MCF 10A (cell line): ENCODE measurements around the gene SCN9A. TPM values are rescaled to one million over a fixed set of nuclear protein-coding genes. Genes with fewer than 3 reads are reported as not detected.

Experiments used
- BruUV-seq: library from RNA; stranded (reverse); fragments of 400-500 nt; replicated peaks from 2 replicates; lab custom pipeline; 2021; lab: Mats Ljungman, UMichigan
- CTCF ChIA-PET: fragments of 300-600 bp; sonication (Branson Sonifier 250); formaldehyde crosslinking; extraction: SDS; loops from one replicate; lab custom pipeline; 2021; ENCODE audit warnings: antibody characterized with exemption, inconsistent platforms; lab: Yijun Ruan, JAX
- POLR2A ChIA-PET: fragments of 300-600, 350-650 bp; sonication (Branson Sonifier 250); formaldehyde crosslinking; extraction: SDS; loops from one replicate; lab custom pipeline; 2020; ENCODE audit warnings: antibody characterized with exemption, inconsistent platforms; lab: Yijun Ruan, JAX
- DNase-seq: peaks from one replicate; pipeline ENCODE4 v3.0.0-alpha.2; 2018; ENCODE audit not compliant: unreplicated experiment
- H3K27ac Mint-ChIP-seq: one replicate; pipeline ENCODE4 v1.8.0; 2022; ENCODE audit warnings: mild to moderate bottlenecking, low read depth, mixed read lengths; ENCODE audit not compliant: unreplicated experiment
- H3K27me3 Mint-ChIP-seq: one replicate; pipeline ENCODE4 v1.8.0; 2022; ENCODE audit warnings: mixed read lengths; ENCODE audit not compliant: insufficient read depth, unreplicated experiment
- H3K36me3 Mint-ChIP-seq: one replicate; pipeline ENCODE4 v1.8.0; 2022; ENCODE audit warnings: mild to moderate bottlenecking, moderate library complexity, mixed read lengths; ENCODE audit not compliant: insufficient read depth, unreplicated experiment
- H3K4me1 Mint-ChIP-seq: one replicate; pipeline ENCODE4 v1.8.0; 2022; ENCODE audit warnings: mixed read lengths; ENCODE audit not compliant: insufficient read depth, unreplicated experiment
- H3K4me3 Mint-ChIP-seq: one replicate; pipeline ENCODE4 v1.8.0; 2022; ENCODE audit warnings: mild to moderate bottlenecking, moderate library complexity, mixed read lengths; ENCODE audit not compliant: unreplicated experiment
- H3K9me3 Mint-ChIP-seq: one replicate; pipeline ENCODE4 v1.8.0; 2022; ENCODE audit warnings: mixed read lengths; ENCODE audit not compliant: unreplicated experiment
- intact Hi-C: fragments of 100-400 bp; cut with micrococcal nuclease; formaldehyde crosslinking; loops from 2 replicates; pipeline ENCODE4 v1.14.1; 2022
- total RNA-seq: library from RNA; stranded (reverse); gene quantifications from 2 replicates; pipeline ENCODE4 v1.2.3, GENCODE V29; 2022
- TF ChIP-seq, protein P1 (sequence below): fragments of 200-600 bp; IDR thresholded peaks from one replicate; pipeline ENCODE4 v1.8.0; 2022; ENCODE audit warnings: antibody characterized with exemption, mild to moderate bottlenecking; ENCODE audit not compliant: unreplicated experiment

Gene SCN9A
- total RNA-seq, 1 experiment from 2014 or later = 1.3 TPM

DNA sequence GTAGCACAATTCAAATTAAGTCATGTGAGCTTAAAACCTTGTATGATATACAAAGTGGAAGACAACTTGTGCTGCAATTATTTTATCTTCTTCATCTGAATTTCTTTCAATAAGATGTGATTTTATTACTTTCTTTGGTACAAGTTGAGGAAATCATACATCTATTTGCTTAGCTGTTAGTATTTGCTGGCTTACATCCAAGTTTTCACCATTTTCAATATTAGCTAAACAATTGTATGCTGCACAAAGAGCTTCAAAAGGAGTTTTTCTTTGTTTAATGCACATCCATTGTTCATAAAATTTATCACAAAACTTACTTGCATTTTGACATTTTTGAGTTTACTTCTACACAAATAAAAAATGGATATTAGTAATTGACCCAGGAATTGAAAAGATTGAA is 40.9 kb downstream of the SCN9A start:
- H3K27me3 Mint-ChIP-seq = peaks cover 18% of the 10 kb centered on the region

DNA sequence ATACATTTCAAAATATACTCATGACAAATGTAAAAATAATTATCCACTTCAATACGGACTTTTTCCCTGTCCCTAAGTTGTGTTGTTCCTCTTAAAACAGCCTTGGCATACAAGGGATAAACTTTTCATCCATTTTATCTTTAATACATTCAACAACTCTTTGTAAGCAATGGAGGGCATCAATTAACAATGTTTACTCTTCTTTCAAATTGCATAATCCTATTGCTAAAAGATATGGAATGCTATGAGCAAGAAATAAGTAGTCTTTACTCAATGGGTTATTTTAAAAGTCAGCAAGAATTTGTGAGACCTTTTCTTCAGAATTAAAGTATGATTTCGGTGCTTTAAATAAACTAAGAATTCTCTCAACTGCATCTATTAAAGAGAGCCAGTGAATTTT is 41.9 kb downstream of the SCN9A start:
- CTCF ChIA-PET = no interaction called here

More for the DNA sequence above, 40.9 kb downstream of the SCN9A start:
- Mint-ChIP-seq H3K4me3 (no peak overlapping the region), H3K9me3 (peaks cover 7% of the 10 kb centered on the region), H3K27ac (no peak overlapping the region), H3K36me3 (no peaks in the 10 kb centered on the region), H3K4me1 (peaks cover 7% of the 10 kb centered on the region)
- POLR2A ChIA-PET = interaction anchor here (0.7 kb wide), 1 partner anchor 9 kb away, joined by 3 read pairs; no protein-coding TSS in a partner anchor
- DNase-seq = no peak
- CTCF ChIA-PET = no interaction called here
- no TSS peak for BruUV-seq
- intact Hi-C loops = no loop called here
- TF ChIP-seq, protein P1, sequence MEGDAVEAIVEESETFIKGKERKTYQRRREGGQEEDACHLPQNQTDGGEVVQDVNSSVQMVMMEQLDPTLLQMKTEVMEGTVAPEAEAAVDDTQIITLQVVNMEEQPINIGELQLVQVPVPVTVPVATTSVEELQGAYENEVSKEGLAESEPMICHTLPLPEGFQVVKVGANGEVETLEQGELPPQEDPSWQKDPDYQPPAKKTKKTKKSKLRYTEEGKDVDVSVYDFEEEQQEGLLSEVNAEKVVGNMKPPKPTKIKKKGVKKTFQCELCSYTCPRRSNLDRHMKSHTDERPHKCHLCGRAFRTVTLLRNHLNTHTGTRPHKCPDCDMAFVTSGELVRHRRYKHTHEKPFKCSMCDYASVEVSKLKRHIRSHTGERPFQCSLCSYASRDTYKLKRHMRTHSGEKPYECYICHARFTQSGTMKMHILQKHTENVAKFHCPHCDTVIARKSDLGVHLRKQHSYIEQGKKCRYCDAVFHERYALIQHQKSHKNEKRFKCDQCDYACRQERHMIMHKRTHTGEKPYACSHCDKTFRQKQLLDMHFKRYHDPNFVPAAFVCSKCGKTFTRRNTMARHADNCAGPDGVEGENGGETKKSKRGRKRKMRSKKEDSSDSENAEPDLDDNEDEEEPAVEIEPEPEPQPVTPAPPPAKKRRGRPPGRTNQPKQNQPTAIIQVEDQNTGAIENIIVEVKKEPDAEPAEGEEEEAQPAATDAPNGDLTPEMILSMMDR = no peak

DNA sequence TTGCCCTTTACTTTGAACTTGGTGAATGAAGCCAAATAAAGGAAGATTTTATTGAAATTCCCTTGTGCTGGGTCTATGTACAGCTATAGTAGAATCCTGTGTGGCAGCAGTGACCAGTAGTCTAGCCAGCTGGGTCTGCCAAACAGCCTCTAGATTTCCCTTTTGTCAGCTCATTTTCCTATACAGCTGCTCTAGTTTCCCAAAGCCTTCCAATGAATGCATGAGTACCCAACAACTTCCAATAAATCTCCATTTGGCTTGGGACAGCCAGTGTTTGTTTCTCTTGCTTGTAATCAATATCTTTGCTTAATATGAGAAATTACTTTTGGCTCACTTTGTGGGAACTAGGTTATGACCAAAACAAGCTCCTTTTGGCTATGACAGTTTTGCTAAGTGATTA is 43.6 kb downstream of the SCN9A start:
- ChIA-PET POLR2A (no interaction called here), CTCF (interaction anchor here (0.8 to 1.0 kb wide), 2 partner anchors 42 to 150 kb away, joined by 3 to 4 read pairs; no protein-coding TSS in a partner anchor)
- TF ChIP-seq, protein P1 = no peak
- no TSS peak for BruUV-seq
- no peak overlapping the region for H3K4me3 Mint-ChIP-seq
- intact Hi-C loops = no loop called here
- H3K9me3 Mint-ChIP-seq = peaks cover 7% of the 10 kb centered on the region
- no peak for DNase-seq
- peak overlapping the region; percentile 57 for H3K27ac Mint-ChIP-seq
- H3K4me1 Mint-ChIP-seq = peaks cover 7% of the 10 kb centered on the region
- H3K27me3 Mint-ChIP-seq = peaks cover 14% of the 10 kb centered on the region
- H3K36me3 Mint-ChIP-seq = no peaks in the 10 kb centered on the region

More for the DNA sequence above, 41.9 kb downstream of the SCN9A start:
- intact Hi-C loops = no loop called here
- H3K36me3 Mint-ChIP-seq = no peaks in the 10 kb centered on the region
- H3K27ac Mint-ChIP-seq = no peak overlapping the region
- H3K4me1 Mint-ChIP-seq = peaks cover 7% of the 10 kb centered on the region
- no peak overlapping the region for H3K4me3 Mint-ChIP-seq
- no peak for DNase-seq
- BruUV-seq = no TSS peak
- H3K27me3 Mint-ChIP-seq = peaks cover 17% of the 10 kb centered on the region
- peaks cover 7% of the 10 kb centered on the region for H3K9me3 Mint-ChIP-seq
- TF ChIP-seq, protein P1 = no peak
- POLR2A ChIA-PET = no interaction called here

DNA sequence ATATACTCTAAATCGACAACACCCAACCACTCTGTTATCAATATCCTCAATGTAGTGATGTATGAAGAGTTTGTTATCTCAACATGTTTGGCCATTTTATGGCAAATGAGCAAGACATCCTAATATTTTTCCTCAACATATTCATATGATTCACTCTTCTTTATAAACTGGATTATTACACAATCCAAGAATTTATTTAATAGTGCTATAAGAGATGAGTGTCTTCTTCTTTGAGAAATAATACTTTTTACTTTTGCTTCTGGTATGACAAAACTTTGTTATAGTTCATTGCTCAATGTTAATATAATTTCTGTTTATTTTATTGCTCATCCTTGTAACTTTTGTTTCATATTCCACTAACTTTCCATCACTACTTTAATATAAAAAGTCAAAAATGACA is 44.3 kb downstream of the SCN9A start:
- no peak overlapping the region for H3K4me3 Mint-ChIP-seq
- peaks cover 7% of the 10 kb centered on the region for H3K4me1 Mint-ChIP-seq

More for the DNA sequence above, 44.3 kb downstream of the SCN9A start:
- Mint-ChIP-seq H3K9me3 (peaks cover under 1% of the 10 kb centered on the region), H3K36me3 (no peaks in the 10 kb centered on the region), H3K27ac (peak overlapping the region; percentile 57), H3K27me3 (peaks cover 7% of the 10 kb centered on the region)
- TF ChIP-seq, protein P1 = no peak
- no TSS peak for BruUV-seq
- intact Hi-C loops = no loop called here
- POLR2A ChIA-PET = no interaction called here
- DNase-seq = no peak
- CTCF ChIA-PET = interaction anchor here (0.8 kb wide), 1 partner anchor 43 kb away, joined by 3 read pairs; no protein-coding TSS in a partner anchor
